H1 (cell line): ENCODE measurements around the gene SUCLG2. TPM values are rescaled to one million over a fixed set of nuclear protein-coding genes. Genes with fewer than 3 reads are reported as not detected.

ENCODE experiments used
- CTCF ChIA-PET: fragments of 300-600 bp; sonication (Branson Sonifier 250); formaldehyde crosslinking; loops from one replicate; lab custom pipeline; 2021; ENCODE audit not compliant: partially characterized antibody; lab: Charles Lee
- POLR2A ChIA-PET: fragments of 300-600 bp; sonication (Branson Sonifier 250); formaldehyde crosslinking; loops from one replicate; lab custom pipeline; 2021; ENCODE audit warnings: inconsistent platforms; ENCODE audit not compliant: partially characterized antibody; lab: Charles Lee
- DNase-seq, 2 experiments: peaks; one replicate each; pipeline versions ENCODE4 v3.0.0 to v3.0.0-alpha.2; 2010 to 2022; ENCODE audit warnings: low spot score in 2 of 2, low read depth in 1 of 2, mixed read lengths in 1 of 2
- FAIRE-seq: peaks from 2 replicates; lab custom pipeline; 2011; peaks lifted over from hg19 to GRCh38; lab: Jason Lieb, UNC
- H2AFZ ChIP-seq: 2 replicates; pipeline ENCODE4 v1.8.1; 2012; ENCODE audit warnings: low read length, inconsistent platforms
- H2AK5ac ChIP-seq: 2 replicates; pipeline ENCODE4 v1.6.1; 2013; ENCODE audit warnings: low read depth, low read length
- H2BK120ac ChIP-seq: replicated peaks from 2 replicates; pipeline ENCODE3; 2013; ENCODE audit warnings: low read depth, low read length, inconsistent platforms
- H2BK12ac ChIP-seq: 2 replicates; pipeline ENCODE4 v1.6.1; 2013; ENCODE audit warnings: low read depth, low read length
- H2BK15ac ChIP-seq: 2 replicates; pipeline ENCODE4 v1.6.1; 2013; ENCODE audit warnings: low read length
- H2BK20ac ChIP-seq: 2 replicates; pipeline ENCODE4 v1.6.1; 2013; ENCODE audit warnings: low read length
- H2BK5ac ChIP-seq: 2 replicates; pipeline ENCODE4 v1.6.1; 2013; ENCODE audit warnings: low read depth, low read length
- H3K14ac ChIP-seq: 2 replicates; pipeline ENCODE4 v1.6.1; 2013; ENCODE audit warnings: inconsistent platforms; ENCODE audit not compliant: insufficient read length
- H3K18ac ChIP-seq: 2 replicates; pipeline ENCODE4 v1.6.1; 2013; ENCODE audit warnings: low read length; ENCODE audit errors: extremely low read depth
- H3K23ac ChIP-seq: 2 replicates; pipeline ENCODE4 v1.6.1; 2013; ENCODE audit warnings: inconsistent platforms; ENCODE audit not compliant: insufficient read length
- H3K23me2 ChIP-seq: 2 replicates; pipeline ENCODE4 v1.6.1; 2013; ENCODE audit warnings: low read depth, low read length
- H3K27ac ChIP-seq: 2 replicates; pipeline ENCODE4 v1.6.1; 2011; ENCODE audit warnings: low read depth, low read length, inconsistent platforms
- H3K27me3 ChIP-seq, 4 experiments: replicated peaks in 1 of 4; 1 replicate in 1 of 4; 2 replicates in 3 of 4; pipeline versions ENCODE4 v1.6.1 to v1.8.1; 2011 to 2013; ENCODE audit warnings: low read length in 3 of 4, mild to moderate bottlenecking in 3 of 4, inconsistent platforms in 2 of 4, mixed read lengths in 2 of 4, moderate library complexity in 1 of 4; ENCODE audit not compliant: control insufficient read depth in 3 of 4, insufficient read depth in 3 of 4; ENCODE audit errors: extremely low read depth in 1 of 4
- H3K36me3 ChIP-seq, 4 experiments: 2 replicates each; pipeline versions ENCODE4 v1.6.1 to v1.8.1; 2011 to 2013; ENCODE audit warnings: mild to moderate bottlenecking in 4 of 4, low read length in 3 of 4, moderate library complexity in 2 of 4, control low read depth in 1 of 4, inconsistent platforms in 1 of 4; ENCODE audit not compliant: insufficient read depth in 4 of 4, control insufficient read depth in 2 of 4
- H3K4ac ChIP-seq: replicated peaks from 2 replicates; pipeline ENCODE3; 2013; ENCODE audit warnings: low read length, low read depth, mixed read lengths, inconsistent platforms; ENCODE audit not compliant: insufficient read length
- H3K4me1 ChIP-seq, 4 experiments: replicated peaks in 1 of 4; 1 replicate in 1 of 4; 2 replicates in 3 of 4; pipeline versions ENCODE4 v1.6.1 to v1.8.1; 2011 to 2013; ENCODE audit warnings: low read length in 3 of 4, inconsistent platforms in 2 of 4, mixed read lengths in 1 of 4; ENCODE audit not compliant: insufficient read depth in 4 of 4, control insufficient read depth in 3 of 4
- H3K4me2 ChIP-seq, 2 experiments: 2 replicates each; pipeline versions ENCODE4 v1.6.1 to v1.8.1; 2011 to 2013; ENCODE audit warnings: low read depth in 2 of 2, low read length in 2 of 2, control low read depth in 1 of 2, inconsistent platforms in 1 of 2, mild to moderate bottlenecking in 1 of 2; ENCODE audit not compliant: insufficient read depth in 1 of 2
- H3K4me3 ChIP-seq, 4 experiments: fragments of 200-600, 300-600 bp in 1 of 4; sonication (generic), shearing (Covaris generic), sonication (Bioruptor Twin) in 1 of 4; 2 replicates each; pipeline versions ENCODE4 v1.5.1 to v1.8.1; 2011 to 2016; ENCODE audit warnings: low read length in 4 of 4, low read depth in 3 of 4, control low read depth in 2 of 4, inconsistent platforms in 2 of 4, mild to moderate bottlenecking in 2 of 4, mixed read lengths in 1 of 4, moderate library complexity in 1 of 4; ENCODE audit not compliant: insufficient read depth in 2 of 4; ENCODE audit errors: extremely low read depth in 1 of 4
- H3K56ac ChIP-seq: replicated peaks from 2 replicates; pipeline ENCODE3; 2013; ENCODE audit warnings: low read depth, mild to moderate bottlenecking, mixed read lengths, low read length, inconsistent platforms; ENCODE audit not compliant: insufficient read length
- H3K79me1 ChIP-seq: 2 replicates; pipeline ENCODE4 v1.6.1; 2013; ENCODE audit warnings: low read depth, low read length, control low read depth
- H3K79me2 ChIP-seq, 2 experiments: 2 replicates each; pipeline versions ENCODE4 v1.6.1 to v1.8.1; 2012 to 2013; ENCODE audit warnings: low read length in 2 of 2, mild to moderate bottlenecking in 2 of 2, inconsistent platforms in 1 of 2; ENCODE audit not compliant: insufficient read depth in 2 of 2, control insufficient read depth in 1 of 2
- H3K9ac ChIP-seq, 4 experiments: replicated peaks in 1 of 4; 1 replicate in 1 of 4; 2 replicates in 3 of 4; pipeline versions ENCODE4 v1.6.1 to v1.8.1; 2011 to 2013; ENCODE audit warnings: low read depth in 3 of 4, low read length in 3 of 4, control low read depth in 2 of 4, mild to moderate bottlenecking in 2 of 4, moderate library complexity in 2 of 4, inconsistent platforms in 1 of 4; ENCODE audit errors: extremely low read depth in 1 of 4
- H3K9me3 ChIP-seq, 2 experiments: 2 replicates each; pipeline versions ENCODE4 v1.6.1 to v1.8.1; 2012 to 2013; ENCODE audit warnings: mild to moderate bottlenecking in 2 of 2, moderate library complexity in 2 of 2, control low read depth in 1 of 2, inconsistent platforms in 1 of 2, low read depth in 1 of 2, low read length in 1 of 2, mixed read lengths in 1 of 2; ENCODE audit not compliant: insufficient read depth in 2 of 2
- H4K20me1 ChIP-seq, 2 experiments: replicated peaks in 1 of 2; 2 replicates each; pipeline versions ENCODE3 to v1.8.1; 2011 to 2013; ENCODE audit warnings: inconsistent platforms in 2 of 2, low read length in 2 of 2, mild to moderate bottlenecking in 1 of 2; ENCODE audit not compliant: insufficient read depth in 2 of 2, control insufficient read depth in 1 of 2
- H4K5ac ChIP-seq: 2 replicates; pipeline ENCODE4 v1.6.1; 2013; ENCODE audit warnings: low read length, low read depth, mixed read lengths, inconsistent platforms; ENCODE audit not compliant: insufficient read length
- H4K8ac ChIP-seq: 2 replicates; pipeline ENCODE4 v1.8.0; 2013; ENCODE audit warnings: mild to moderate bottlenecking, moderate library complexity, low read length, inconsistent platforms; ENCODE audit not compliant: insufficient read depth; ENCODE audit errors: extremely low read depth
- H4K91ac ChIP-seq: replicated peaks from 2 replicates; pipeline ENCODE3; 2013; ENCODE audit warnings: low read length, mixed read lengths, inconsistent platforms; ENCODE audit not compliant: insufficient read length
- CREB1 ChIP-seq: IDR thresholded peaks from 2 replicates; pipeline ENCODE4 v1.6.1; 2012; ENCODE audit warnings: inconsistent platforms
- GABPA ChIP-seq: IDR thresholded peaks from 2 replicates; pipeline ENCODE4 v1.6.1; 2011; ENCODE audit warnings: mild to moderate bottlenecking, low read length, moderate library complexity, borderline replicate concordance; ENCODE audit not compliant: insufficient read depth
- HDAC6 ChIP-seq: IDR thresholded peaks from one replicate; pipeline ENCODE4 v1.7.1; 2012; ENCODE audit warnings: low read depth, mild to moderate bottlenecking, inconsistent platforms, low read length, moderate library complexity
- KDM1A ChIP-seq: fragments of 200-600, 300-600 bp; sonication (generic); IDR thresholded peaks from 2 replicates; pipeline ENCODE4 v1.7.1; 2016; ENCODE audit warnings: mild to moderate bottlenecking, low read length, borderline replicate concordance
- NRF1 ChIP-seq: IDR thresholded peaks from 2 replicates; pipeline ENCODE4 v1.6.1; 2011; ENCODE audit warnings: mild to moderate bottlenecking, low read depth, low read length, improper control_type of control experiment
- POLR2A ChIP-seq, 2 experiments: IDR thresholded peaks; 1 replicate in 1 of 2; 2 replicates in 1 of 2; pipeline ENCODE4 v1.6.1; 2011; ENCODE audit warnings: low read depth in 2 of 2, low read length in 2 of 2, mild to moderate bottlenecking in 2 of 2; ENCODE audit errors: control extremely low read depth in 1 of 2
- SAP30 ChIP-seq: fragments of 300-600 bp; sonication (generic); IDR thresholded peaks from 2 replicates; pipeline ENCODE4 v1.7.1; 2012; ENCODE audit warnings: low read length, moderate library complexity, mild to moderate bottlenecking, inconsistent platforms; ENCODE audit not compliant: insufficient read depth, insufficient replicate concordance
- SRF ChIP-seq: IDR thresholded peaks from 2 replicates; pipeline ENCODE4 v1.6.1; 2011; ENCODE audit warnings: mild to moderate bottlenecking, low read depth, low read length, moderate library complexity
- TCF12 ChIP-seq: IDR thresholded peaks from 2 replicates; pipeline ENCODE4 v1.6.1; 2011; ENCODE audit warnings: low read depth, mild to moderate bottlenecking, low read length
- WGBS, 2 experiments: shearing (Covaris generic) in 1 of 2; methylation state at CpG; one replicate each; pipeline versions ENCODE4 v1.1.6 to v1.1.7; 2013 to 2015; ENCODE audit warnings: low lambda C conversion rate in 2 of 2, mixed read lengths in 2 of 2, inconsistent platforms in 1 of 2, low coverage in 1 of 2, missing lambda C conversion rate in 1 of 2; ENCODE audit not compliant: insufficient replicate concordance in 2 of 2, insufficient coverage in 1 of 2, insufficient read length in 1 of 2; ENCODE audit errors: extremely low coverage in 1 of 2, missing lambda C conversion rate in 1 of 2; 5-methylcytosine and 5-hydroxymethylcytosine counted together
- polyA plus RNA-seq, 7 experiments: library from polyadenylated mRNA; depleted of rRNA in 3 of 7; stranded (reverse) in 5 of 7; unstranded in 2 of 7; fragments of >200 nt in 5 of 7; fragments of 200-250 nt in 2 of 7; gene quantifications; 1 replicate in 5 of 7; 2 replicates in 1 of 7; 4 replicates in 1 of 7; pipeline versions ENCODE4 v1.2.1 to v1.2.3, GENCODE V29; 2011 to 2013; ENCODE audit warnings: missing spikeins in 2 of 7, mixed read lengths in 2 of 7
- total RNA-seq: library from RNA; stranded (reverse); fragmentation: NEBNext Ultra II Directional; extraction: Animal tissue kit (Norgen Biotek cat#: 25700); gene quantifications from 2 replicates; pipeline ENCODE4 v1.2.1, GENCODE V29; 2021

The SUCLG2 gene
- total and polyA plus RNA-seq, 2 of the 8 experiments (the other 6 are each of a cell fraction or from before 2014, with no cell fraction given), result 12.9 to 46.2 TPM

DNA sequence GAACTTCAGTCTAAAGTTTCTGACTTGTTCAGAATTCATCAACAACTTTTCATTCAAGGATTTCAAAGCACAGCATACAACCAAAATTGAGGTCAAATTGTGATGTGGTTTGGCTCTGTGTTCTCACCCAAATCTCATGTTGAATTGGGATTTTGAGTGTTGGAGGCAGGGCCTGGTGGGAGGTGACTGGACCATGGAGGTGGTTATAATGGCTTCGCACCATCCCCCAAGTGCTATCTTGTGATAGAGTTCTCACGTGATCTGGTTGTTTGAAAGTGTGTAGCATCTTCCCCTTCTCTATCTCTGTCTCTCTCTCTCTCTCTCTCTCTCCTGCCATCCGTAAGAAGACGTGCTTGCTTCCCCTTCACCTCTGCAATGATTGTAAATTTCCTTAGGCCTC lies 19.6 kb upstream of the SUCLG2 start:
- POLR2A ChIA-PET, result no interaction called here
- Histone ChIP-seq H4K8ac (no peak overlapping the region), H3K4me2 (no peak overlapping the region), H3K79me1 (no peaks in the 10 kb centered on the region), H3K23ac (no peak overlapping the region), H4K91ac (no peak overlapping the region), H3K4ac (no peak overlapping the region), H4K20me1 (no peaks in the 10 kb centered on the region), H3K36me3 (no peaks in the 10 kb centered on the region), H3K14ac (no peak overlapping the region), H3K56ac (no peak overlapping the region), H2BK5ac (no peak overlapping the region), H2BK120ac (no peak overlapping the region), H3K4me3 (no peak overlapping the region), H2BK15ac (no peak overlapping the region), H3K27ac (no peak overlapping the region), H2AK5ac (no peak overlapping the region), H2BK20ac (no peak overlapping the region), H2BK12ac (no peak overlapping the region), H3K79me2 (no peaks in the 10 kb centered on the region), H3K23me2 (no peaks in the 10 kb centered on the region; the same call in 1 of the 2 replicates), H2AFZ (no peak overlapping the region), H3K27me3 (no peaks in the 10 kb centered on the region), H3K18ac (no peak overlapping the region), H3K9ac (no peak overlapping the region), H3K4me1 (no peaks in the 10 kb centered on the region), H4K5ac (no peak overlapping the region), H3K9me3 (no peaks in the 10 kb centered on the region)
- DNase-seq, result no peak
- WGBS, 2 experiments, result 94% methylated on average over 4 of the region's 4 CpGs; no CpG with 5 or more reads in 1 of the 2 experiments
- CTCF ChIA-PET, result no interaction called here
- no peak for FAIRE-seq
- TF ChIP-seq SAP30 (no peak), POLR2A (IDR thresholded peaks at IDR 0.05; ENCODE audit: control extremely low read depth in 1 of 2, low read depth in 2 of 2, low read length in 2 of 2) (no peak), CREB1 (no peak), TCF12 (no peak), NRF1 (no peak), HDAC6 (no peak), SRF (no peak), KDM1A (no peak), GABPA (no peak)
